ENCODE data around the gene ITGB4.

The ITGB4 gene

DNA sequence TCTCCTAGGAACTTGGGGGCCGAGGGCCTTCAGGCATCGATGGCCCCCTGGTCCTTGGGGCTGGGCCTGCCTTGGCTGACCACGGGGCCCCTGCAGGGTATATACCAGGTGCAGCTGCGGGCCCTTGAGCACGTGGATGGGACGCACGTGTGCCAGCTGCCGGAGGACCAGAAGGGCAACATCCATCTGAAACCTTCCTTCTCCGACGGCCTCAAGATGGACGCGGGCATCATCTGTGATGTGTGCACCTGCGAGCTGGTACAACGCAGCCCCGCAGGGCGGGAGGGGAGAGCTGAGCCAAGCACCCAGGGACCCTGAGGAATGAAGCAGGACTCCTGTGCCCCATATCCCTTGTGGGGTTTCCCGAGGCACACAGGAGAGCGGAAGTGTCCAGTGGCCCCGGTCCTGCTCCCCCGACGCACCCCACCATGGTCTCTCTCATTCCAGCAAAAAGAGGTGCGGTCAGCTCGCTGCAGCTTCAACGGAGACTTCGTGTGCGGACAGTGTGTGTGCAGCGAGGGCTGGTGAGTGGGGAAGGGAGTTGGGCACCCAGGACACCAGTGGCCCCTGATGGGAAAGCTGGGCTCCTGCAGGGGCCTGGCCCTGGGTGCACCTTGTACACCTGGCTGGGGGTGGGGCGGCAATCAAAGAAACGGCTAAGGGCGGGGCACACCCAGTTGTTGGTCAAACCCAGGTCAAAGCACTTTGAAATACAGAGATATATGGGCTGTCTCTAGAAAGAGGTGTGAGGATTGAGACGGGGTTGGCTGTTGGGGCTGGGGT, 10.6 kb downstream of the ITGB4 start:
- no peak for DNase-seq (ENCODE audit: low read depth)

DNA sequence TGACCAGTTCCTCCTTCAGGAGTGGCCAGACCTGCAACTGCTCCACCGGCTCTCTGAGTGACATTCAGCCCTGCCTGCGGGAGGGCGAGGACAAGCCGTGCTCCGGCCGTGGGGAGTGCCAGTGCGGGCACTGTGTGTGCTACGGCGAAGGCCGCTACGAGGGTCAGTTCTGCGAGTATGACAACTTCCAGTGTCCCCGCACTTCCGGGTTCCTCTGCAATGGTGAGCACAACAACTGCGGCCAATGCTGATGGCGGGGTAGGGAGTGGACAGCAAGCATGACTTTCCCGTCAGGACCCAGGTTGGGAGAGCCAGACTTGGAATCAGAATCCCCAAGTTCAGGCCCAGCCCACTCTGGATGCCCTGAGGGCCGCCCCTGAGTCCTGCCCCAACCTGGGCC, 12.2 kb downstream of the ITGB4 start:
- no peak for DNase-seq (ENCODE audit: low read depth)

DNA sequence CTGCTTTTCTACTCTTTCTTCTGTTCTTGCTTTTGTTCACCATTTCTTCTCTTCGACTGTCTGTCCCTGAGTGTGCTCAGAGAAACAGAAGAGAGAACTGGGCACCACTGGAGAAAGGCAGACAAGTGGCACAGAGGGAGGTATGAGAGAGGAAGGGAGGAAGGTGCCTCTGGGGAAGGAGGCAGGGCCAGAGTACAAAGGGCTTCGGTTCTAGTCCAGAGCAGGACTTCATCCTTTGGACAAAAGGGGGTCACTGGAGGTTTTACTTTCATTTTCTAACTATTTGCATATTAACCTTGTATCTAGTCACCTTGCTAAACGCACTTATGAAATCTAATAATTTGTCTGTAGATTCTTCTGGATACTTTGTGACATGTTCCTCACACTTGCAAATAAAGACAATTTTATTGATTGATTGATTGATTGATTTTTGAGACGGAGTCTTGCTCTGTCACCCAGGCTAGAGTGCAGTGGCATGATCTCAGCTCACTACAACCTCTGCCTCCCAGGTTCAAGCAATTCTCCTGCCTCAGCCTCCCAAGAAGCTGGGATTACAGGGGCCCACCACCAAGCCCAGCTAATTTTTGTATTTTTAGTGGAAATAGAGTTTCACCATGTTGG, 13.5 kb downstream of the ITGB4 start:
- no peak for DNase-seq (ENCODE audit: low read depth)

DNA sequence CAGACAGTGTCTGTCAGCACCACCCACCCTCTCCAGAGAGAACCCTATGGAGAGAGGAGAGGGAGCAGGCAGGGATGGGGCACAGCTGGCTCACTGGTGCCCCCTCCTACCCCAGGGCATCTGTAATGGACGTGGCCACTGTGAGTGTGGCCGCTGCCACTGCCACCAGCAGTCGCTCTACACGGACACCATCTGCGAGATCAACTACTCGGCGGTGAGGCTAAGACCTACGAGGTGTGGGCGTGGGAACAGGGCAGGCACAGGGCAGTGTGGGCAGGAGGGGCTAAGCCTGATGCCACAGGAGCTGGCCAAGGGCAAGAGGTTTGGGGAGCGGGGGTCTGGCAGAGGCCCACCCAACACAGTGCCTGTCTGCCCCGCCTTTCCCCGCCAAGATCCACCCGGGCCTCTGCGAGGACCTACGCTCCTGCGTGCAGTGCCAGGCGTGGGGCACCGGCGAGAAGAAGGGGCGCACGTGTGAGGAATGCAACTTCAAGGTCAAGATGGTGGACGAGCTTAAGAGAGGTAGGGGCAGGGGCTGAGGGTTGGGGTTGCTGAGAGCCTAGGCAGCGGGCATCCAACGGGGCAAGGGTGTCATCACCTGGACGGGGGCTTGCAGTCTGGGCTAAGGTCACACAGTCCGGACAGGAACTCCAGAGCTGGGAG, 15.0 kb downstream of the ITGB4 start:
- DNase-seq (ENCODE audit: low read depth): no peak

DNA sequence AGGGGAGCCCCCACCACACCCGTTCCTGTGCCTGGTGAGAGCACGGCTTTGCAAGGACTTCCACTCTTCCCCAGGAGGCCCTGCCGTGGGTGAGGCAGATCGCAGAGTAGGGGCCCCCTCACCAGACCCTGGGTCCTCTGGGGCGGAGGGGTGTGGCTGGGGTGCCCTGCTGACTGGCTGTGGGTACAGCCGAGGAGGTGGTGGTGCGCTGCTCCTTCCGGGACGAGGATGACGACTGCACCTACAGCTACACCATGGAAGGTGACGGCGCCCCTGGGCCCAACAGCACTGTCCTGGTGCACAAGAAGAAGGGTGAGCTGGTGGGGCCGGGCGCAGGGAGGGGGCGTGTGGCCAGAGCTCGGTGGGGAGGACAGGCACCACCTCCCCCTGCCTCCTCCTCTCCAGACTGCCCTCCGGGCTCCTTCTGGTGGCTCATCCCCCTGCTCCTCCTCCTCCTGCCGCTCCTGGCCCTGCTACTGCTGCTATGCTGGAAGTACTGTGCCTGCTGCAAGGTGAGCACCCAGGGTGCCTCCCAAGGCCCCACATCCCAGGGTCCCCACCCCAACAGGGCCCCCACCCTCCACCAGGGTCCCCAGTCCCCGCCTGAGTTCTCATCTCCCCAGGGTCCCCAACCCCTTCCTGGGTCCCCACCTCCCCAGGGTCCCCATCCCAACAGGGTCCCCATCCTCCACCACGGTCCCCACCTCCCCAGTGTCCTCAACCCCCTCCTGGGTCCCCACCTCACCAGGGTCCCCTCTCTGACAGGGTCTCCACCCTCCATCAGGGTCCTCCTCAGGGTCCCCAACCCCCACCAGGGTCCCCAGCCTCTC, 16.1 kb downstream of the ITGB4 start:
- DNase-seq (ENCODE audit: low read depth): no peak

DNA sequence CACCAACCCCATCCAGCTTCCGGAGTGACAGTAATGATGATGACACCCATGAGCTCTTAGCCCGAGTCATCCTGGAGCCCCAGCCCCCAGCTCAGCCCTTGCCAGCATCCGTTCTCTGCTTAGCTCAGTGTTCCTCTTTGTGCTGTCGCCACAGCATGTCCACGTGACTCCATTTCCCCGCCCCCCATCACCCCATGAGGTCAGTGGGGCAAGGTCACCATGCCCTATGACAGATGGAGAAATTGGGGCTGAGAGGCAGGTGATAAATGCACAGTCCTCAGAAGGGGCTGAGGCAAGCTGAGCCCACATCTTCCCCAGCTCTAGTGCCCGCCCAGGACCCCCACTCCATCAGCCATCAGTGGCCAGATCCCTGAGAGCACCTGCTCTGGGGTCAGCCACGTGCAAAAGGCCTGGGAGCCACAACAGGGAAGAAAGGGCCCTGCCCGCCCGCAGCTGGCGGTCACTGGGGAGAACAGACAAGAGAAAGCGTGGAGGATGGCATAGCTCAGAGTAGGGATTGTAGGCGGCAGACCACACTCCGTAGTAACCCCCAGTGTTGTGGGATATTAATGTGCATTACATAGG, 17.1 kb downstream of the ITGB4 start:
- no peak for DNase-seq (ENCODE audit: low read depth)

DNA sequence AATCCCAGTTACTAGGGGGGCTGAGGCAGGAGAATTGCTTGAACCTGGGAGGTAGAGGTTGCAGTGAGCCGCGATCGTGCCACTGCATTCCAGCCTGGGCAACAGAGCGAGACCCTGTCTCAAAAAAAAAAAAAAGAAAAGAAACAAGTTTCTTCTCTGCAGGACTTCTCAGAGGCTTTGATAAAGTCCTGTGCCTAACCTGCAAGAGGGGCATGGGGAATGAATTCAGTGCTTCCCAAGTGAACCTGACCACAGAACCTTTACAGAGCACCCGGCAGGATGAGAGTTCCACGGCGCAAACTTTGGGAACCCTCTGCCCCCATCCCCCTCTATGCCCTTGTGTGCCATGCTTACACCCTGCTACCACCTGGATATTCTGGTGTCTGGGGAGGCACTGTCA, 17.9 kb downstream of the ITGB4 start:
- DNase-seq (ENCODE audit: low read depth): no peak

DNA sequence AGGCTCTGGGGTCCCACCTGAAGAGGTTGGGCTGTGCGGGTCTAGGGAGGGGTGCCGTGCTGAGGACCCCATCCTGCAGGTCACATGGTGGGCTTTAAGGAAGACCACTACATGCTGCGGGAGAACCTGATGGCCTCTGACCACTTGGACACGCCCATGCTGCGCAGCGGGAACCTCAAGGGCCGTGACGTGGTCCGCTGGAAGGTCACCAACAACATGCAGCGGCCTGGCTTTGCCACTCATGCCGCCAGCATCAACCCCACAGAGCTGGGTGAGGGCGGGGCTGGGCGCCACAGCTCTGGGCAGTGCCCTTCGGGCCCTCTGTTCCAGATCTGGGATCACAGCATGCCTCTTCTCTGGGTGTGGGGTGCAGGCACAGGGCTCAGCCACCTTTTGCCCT, 18.5 kb downstream of the ITGB4 start:
- DNase-seq (ENCODE audit: low read depth): no peak

DNA sequence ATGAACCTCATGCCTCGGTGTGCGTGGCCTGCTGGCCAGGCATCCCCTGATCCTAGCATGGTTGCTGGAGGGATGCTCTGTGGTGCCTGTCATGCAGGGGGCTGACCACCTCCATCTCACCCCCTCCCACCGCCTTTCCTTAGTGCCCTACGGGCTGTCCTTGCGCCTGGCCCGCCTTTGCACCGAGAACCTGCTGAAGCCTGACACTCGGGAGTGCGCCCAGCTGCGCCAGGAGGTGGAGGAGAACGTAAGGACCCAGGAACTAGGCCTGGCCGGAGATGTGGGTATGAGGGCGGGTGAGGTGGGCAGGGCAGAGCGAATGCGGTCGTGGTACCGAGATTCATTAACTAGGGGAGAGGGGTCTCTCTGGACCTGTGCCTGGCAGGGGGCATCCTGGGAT, 19.0 kb downstream of the ITGB4 start:
- DNase-seq (ENCODE audit: low read depth): no peak

DNA sequence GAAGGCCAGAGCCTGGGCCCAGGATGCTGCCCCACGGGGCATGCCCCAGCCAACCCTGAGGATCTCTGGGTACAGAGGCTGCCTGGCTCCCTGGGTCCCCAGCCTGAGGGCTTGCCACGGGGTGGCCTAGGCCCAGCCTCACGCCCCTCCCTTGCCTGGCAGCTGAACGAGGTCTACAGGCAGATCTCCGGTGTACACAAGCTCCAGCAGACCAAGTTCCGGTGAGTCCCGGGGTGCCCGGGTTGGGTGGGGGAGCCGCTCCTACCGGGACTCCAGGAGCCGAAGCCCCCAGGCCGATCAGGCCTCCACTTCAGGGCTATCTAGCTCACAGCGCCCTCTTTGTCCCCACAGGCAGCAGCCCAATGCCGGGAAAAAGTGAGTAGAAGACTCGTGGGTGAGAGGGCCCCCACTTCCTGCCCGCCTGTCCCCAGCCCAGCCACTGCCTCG, 19.4 kb downstream of the ITGB4 start:
- DNase-seq (ENCODE audit: low read depth): no peak

DNA sequence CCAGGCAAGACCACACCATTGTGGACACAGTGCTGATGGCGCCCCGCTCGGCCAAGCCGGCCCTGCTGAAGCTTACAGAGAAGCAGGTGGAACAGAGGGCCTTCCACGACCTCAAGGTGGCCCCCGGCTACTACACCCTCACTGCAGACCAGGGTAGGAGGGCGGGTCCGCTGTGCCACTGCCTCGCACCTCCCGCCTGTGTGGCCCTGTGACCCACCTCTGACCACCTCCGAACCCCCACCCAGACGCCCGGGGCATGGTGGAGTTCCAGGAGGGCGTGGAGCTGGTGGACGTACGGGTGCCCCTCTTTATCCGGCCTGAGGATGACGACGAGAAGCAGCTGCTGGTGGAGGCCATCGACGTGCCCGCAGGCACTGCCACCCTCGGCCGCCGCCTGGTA, 21.1 kb downstream of the ITGB4 start:
- DNase-seq (ENCODE audit: low read depth): no peak

DNA sequence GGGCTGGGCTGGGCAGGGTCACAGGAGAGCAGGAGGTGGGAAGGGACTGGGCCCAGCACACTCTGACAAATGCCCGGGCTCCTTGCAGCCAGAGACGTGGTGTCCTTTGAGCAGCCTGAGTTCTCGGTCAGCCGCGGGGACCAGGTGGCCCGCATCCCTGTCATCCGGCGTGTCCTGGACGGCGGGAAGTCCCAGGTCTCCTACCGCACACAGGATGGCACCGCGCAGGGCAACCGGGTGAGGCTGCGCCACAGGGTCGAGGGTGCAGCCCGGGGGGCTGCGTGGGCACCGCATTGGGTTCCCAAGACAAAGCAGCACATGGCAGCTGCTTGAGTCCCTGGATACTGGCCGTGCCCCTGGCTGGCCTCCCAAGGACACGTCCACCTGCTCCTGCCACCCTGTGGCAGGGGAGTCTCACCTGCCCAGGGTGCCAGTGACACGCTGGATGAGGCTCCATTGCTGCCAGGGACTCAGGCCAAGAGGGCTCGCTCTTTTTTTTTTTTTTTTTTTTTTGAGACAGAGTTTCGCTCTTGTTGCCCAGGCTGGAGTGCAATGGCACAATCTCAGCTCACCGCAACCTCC, 22.5 kb downstream of the ITGB4 start:
- no peak for DNase-seq (ENCODE audit: low read depth)

DNA sequence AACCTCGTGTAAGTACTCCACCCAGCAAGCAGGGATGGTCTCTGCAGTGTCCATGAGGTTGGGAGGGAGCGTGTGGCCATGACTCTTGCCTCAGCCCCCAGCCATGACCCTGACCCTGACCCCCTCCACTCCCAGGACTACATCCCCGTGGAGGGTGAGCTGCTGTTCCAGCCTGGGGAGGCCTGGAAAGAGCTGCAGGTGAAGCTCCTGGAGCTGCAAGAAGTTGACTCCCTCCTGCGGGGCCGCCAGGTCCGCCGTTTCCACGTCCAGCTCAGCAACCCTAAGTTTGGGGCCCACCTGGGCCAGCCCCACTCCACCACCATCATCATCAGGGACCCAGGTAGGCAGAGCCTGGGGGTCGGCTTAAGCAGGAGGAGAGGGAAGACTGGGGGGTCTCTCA, 27.4 kb downstream of the ITGB4 start:
- DNase-seq (ENCODE audit: low read depth): no peak

DNA sequence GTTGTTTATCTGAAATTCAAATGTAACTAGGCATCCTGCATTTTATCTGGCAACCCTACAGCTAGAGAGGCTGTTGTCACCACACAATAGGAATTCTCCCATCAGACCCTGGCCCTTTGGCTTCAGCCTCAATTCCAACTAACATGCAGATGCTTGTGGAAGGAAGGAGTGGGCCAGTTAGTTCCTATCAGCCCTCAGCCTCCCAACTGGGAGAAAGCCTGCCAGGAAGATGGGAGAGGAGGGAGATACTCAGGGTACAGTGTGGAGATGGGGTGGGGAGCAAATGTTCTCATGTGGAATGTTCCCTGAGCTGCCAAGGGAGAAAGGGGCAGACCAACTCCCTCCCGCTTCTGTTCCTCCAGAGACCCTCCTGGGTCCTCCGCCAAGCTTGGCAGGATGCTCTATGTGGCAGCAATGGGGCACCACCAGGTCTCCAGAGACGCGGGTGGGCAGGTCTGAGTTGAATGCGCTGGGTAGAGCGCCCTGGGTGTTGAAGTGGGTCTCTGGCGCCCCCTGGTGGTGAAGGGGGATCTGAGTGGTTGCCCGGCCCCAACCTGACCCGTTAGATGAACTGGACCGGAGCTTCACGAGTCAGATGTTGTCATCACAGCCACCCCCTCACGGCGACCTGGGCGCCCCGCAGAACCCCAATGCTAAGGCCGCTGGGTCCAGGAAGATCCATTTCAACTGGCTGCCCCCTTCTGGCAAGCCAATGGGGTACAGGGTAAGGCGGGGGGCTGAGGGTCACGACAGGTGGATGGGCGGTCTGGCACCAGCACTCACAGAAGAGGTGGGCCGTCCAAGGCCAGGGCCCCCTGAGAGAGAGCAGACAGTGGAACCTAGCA, 28.5 kb downstream of the ITGB4 start:
- no peak for DNase-seq (ENCODE audit: low read depth)

DNA sequence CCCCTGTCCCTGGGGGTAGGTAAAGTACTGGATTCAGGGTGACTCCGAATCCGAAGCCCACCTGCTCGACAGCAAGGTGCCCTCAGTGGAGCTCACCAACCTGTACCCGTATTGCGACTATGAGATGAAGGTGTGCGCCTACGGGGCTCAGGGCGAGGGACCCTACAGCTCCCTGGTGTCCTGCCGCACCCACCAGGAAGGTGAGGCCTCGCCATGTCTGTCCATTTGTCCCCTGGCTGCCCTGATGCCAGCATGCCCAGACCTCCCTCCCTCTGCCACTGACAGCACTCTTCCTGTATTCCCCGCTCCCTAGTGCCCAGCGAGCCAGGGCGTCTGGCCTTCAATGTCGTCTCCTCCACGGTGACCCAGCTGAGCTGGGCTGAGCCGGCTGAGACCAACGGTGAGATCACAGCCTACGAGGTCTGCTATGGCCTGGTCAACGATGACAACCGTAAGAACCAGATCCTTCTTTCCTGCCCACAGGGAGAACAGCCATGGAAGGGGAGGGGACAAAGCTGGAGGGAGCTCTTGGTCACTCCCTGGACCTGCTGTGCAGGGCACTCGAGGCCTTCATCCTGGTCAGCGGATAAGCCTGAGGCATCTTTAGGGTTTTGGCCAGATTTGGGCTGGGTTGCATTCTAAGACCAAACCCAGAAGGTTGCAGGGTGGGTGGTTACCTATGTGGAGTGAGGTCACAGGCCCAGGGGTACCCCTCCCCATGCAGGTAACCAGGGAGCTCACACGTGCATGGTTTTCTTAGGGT, 29.6 kb downstream of the ITGB4 start:
- no peak for DNase-seq (ENCODE audit: low read depth)

DNA sequence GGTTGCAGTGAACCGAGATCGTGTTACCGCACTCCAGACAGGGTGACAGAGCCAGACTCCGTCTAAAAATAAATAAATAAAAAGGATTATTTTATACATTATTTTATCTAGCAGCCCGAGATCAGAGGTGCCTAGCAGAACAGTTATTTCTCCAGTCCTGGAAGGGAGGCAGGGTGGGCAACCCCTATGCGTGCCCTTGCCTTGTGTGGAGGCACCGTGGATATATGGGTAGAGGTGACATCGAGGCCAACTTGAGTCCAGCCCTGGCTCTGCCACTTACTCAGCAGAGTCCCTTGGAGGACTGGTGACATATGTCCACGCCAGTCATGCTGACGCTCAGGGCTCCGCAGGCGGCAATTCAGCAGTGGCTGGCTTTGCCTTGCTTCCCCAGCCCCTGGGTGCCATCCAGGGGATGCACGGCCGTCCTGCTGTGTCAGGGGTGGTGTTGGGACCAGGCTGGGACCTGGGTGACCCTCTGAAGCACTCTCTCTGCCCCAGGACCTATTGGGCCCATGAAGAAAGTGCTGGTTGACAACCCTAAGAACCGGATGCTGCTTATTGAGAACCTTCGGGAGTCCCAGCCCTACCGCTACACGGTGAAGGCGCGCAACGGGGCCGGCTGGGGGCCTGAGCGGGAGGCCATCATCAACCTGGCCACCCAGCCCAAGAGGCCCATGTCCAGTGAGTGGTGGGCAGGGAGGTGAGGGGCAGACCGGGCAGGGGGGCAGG, 30.6 kb downstream of the ITGB4 start:
- DNase-seq (ENCODE audit: low read depth): no peak

DNA sequence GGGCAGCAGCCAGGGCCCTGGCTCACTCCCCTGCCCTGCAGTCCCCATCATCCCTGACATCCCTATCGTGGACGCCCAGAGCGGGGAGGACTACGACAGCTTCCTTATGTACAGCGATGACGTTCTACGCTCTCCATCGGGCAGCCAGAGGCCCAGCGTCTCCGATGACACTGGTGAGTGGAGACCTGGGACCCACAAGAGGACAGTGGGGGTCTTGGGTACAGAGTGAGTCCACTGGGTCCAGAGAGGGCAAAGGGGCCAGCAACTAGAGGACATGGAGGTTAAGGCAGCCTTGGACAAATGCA, 31.1 kb downstream of the ITGB4 start:
- no peak for DNase-seq (ENCODE audit: low read depth)

DNA sequence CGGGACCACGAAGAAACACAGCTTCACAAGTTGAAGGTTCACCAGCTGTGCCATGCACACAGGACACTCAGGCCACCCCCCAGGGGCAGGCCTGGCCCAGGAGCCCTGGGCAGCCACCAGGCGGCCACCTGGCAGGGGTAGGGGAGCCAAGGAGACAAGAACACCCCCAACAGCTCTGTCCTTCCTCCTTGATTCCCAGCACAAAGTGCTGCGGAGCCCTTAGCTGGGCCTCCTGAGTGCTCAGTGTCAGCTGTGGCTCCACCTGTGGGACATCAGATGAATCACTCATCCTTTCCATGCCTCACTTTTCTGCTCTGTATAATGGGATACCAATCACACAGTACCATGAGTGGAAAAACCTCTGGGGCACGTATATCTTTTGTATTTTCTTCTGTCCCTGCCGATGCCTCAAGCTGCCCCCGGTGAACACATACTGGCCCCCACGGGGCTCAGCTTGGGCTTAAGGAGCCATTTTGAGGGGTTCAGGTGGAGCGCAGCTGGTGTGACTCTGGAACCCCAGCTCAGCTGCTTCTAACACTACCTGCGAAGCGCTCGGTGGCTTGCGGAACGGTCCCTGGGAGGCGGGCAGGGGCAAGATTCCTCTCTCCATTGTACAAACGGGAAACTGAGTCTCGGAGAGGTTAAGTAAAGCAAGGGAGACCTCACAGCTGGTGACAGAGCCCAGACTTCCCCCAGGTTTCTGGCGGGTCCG, 31.7 kb downstream of the ITGB4 start:
- DNase-seq (ENCODE audit: low read depth): no peak
